AG04450 (cell line): ENCODE results near the gene RAB1B. TPM values are rescaled to one million over a fixed set of nuclear protein-coding genes. Genes with fewer than 3 reads are reported as not detected.

Source experiments
- CTCF ChIA-PET: fragments of 300-600, 350-600 bp; formaldehyde crosslinking; extraction: SDS; loops from one replicate; lab custom pipeline; 2022; ENCODE audit warnings: antibody characterized with exemption, inconsistent platforms; lab: Charles Lee
- POLR2A ChIA-PET: fragments of 350-600 bp; formaldehyde crosslinking; extraction: SDS; loops from one replicate; lab custom pipeline; 2021; ENCODE audit warnings: antibody characterized with exemption, inconsistent platforms; lab: Yijun Ruan, JAX
- DNase-seq: peaks from one replicate; pipeline ENCODE4 v3.0.0-alpha.2; 2011; ENCODE audit warnings: low read depth, low spot score
- H3K27ac ChIP-seq: one replicate; pipeline ENCODE4 v1.5.1; 2012; ENCODE audit warnings: low read depth, low read length, control low read depth
- H3K27me3 ChIP-seq: one replicate; pipeline ENCODE4 v1.6.0; 2012; ENCODE audit warnings: low read length; ENCODE audit not compliant: control insufficient read depth, insufficient read depth
- H3K4me3 ChIP-seq: 2 replicates; pipeline ENCODE4 v1.5.1; 2011; ENCODE audit warnings: mild to moderate bottlenecking, low read depth, low read length, control low read depth
- H3K9me3 ChIP-seq: 2 replicates; pipeline ENCODE4 v1.5.1; 2012; ENCODE audit warnings: low read length; ENCODE audit not compliant: control insufficient read depth, insufficient read depth
- CTCF ChIP-seq: IDR thresholded peaks from 2 replicates; pipeline ENCODE4 v1.5.1; 2011; ENCODE audit warnings: low read depth, low read length, control low read depth, inconsistent platforms
- polyA plus RNA-seq: library from polyadenylated mRNA; depleted of rRNA; stranded (reverse); fragments of >200 nt; gene quantifications from 2 replicates; pipeline ENCODE4 v1.2.3, GENCODE V29; 2011

Gene RAB1B
- polyA plus RNA-seq, 1 experiment = 127 TPM

GRCh38 chr11:66311965-66312548 is 43.6 kb downstream of the RAB1B start:
- TF ChIP-seq CTCF = peak; percentile 94
- peaks cover 8% of the 10 kb centered on the region; the same call in 1 of the 2 replicates for H3K9me3 ChIP-seq
- H3K27me3 ChIP-seq = peaks cover 7% of the 10 kb centered on the region
- ChIA-PET CTCF (interaction anchor here (0.6 to 3.9 kb wide), 30 partner anchors 10 to 106 kb away, joined by 3 to 98 read pairs (median 5); partner anchors contain the start of genes BRMS1, RAB1B, RIN1 and YIF1A), POLR2A (interaction anchor here (0.7 to 3.1 kb wide), 18 partner anchors 10 to 422 kb away, joined by 3 to 99 read pairs (median 6); partner anchors contain the start of genes BRMS1, CCDC85B, DPP3 and FOSL1)
- H3K4me3 ChIP-seq = peak overlapping the region; percentile 74
- H3K27ac ChIP-seq = peak overlapping the region; percentile 89
- peak; percentile 84 for DNase-seq

GRCh38 chr11:66312549-66313320 is 44.3 kb downstream of the RAB1B start:
- TF ChIP-seq CTCF = no peak
- CTCF ChIA-PET = interaction anchor here (0.6 to 3.9 kb wide), 21 partner anchors 9 to 960 kb away, joined by 3 to 98 read pairs (median 5); partner anchors contain the start of genes BRMS1, RIN1 and YIF1A
- POLR2A ChIA-PET = interaction anchor here (0.5 to 3.1 kb wide), 22 partner anchors 9 to 748 kb away, joined by 3 to 99 read pairs (median 5); partner anchors contain the start of genes BRMS1, CCDC85B, FOSL1 and PELI3
- H3K27ac ChIP-seq = peak overlapping the region; percentile 97
- peaks cover 8% of the 10 kb centered on the region; the same call in 1 of the 2 replicates for H3K9me3 ChIP-seq
- peak overlapping the region; percentile 87 for H3K4me3 ChIP-seq
- DNase-seq = peak; percentile 99
- H3K27me3 ChIP-seq = peaks cover 4% of the 10 kb centered on the region

GRCh38 chr11:66313321-66314185 is 45.1 kb downstream of the RAB1B start:
- Histone ChIP-seq H3K27me3 (no peaks in the 10 kb centered on the region), H3K27ac (peak overlapping the region; percentile 97), H3K9me3 (peaks cover 8% of the 10 kb centered on the region; the same call in 1 of the 2 replicates), H3K4me3 (peak overlapping the region; percentile 87)
- ChIA-PET CTCF (interaction anchor here (0.6 to 3.9 kb wide), 12 partner anchors 8 to 960 kb away, joined by 3 to 98 read pairs (median 6); partner anchors contain the start of genes BRMS1, RIN1 and YIF1A), POLR2A (interaction anchor here (0.5 to 3.1 kb wide), 17 partner anchors 11 to 749 kb away, joined by 3 to 99 read pairs (median 5); partner anchors contain the start of genes FOSL1, RIN1, SLC29A2 and YIF1A)
- TF ChIP-seq CTCF = peak; percentile 40; the same call in 1 of the 2 replicates
- no peak for DNase-seq

- Histone ChIP-seq H3K27me3 (no peaks in the 10 kb centered on the region), H3K4me3 (peak overlapping the region; percentile 87), H3K9me3 (peaks cover 8% of the 10 kb centered on the region; the same call in 1 of the 2 replicates), H3K27ac (peak overlapping the region; percentile 97)
- TF ChIP-seq CTCF = no peak
- no peak for DNase-seq
- ChIA-PET CTCF (interaction anchor here (1.2 to 3.9 kb wide), 4 partner anchors 13 to 71 kb away, joined by 3 to 98 read pairs (median 37); partner anchors contain the start of gene YIF1A), POLR2A (interaction anchor here (1.6 to 3.1 kb wide), 6 partner anchors 11 to 34 kb away, joined by 5 to 99 read pairs (median 14); partner anchors contain the start of gene RIN1)
Observed at GRCh38 chr11:66314186-66314501, 45.7 kb downstream of the RAB1B start.
